HG03520 (cell line): ENCODE results near the gene FGF12.
A peak's percentile ranks its signal among the peaks of the same experiment; 100 is the strongest.

Experiments
- ATAC-seq: cut with Tn5 transposase; IDR thresholded peaks from one replicate; pipeline ENCODE4 v1.9.1; 2021; ENCODE audit warnings: mild to moderate bottlenecking, moderate library complexity; ENCODE audit not compliant: unreplicated experiment

The FGF12 gene

DNA sequence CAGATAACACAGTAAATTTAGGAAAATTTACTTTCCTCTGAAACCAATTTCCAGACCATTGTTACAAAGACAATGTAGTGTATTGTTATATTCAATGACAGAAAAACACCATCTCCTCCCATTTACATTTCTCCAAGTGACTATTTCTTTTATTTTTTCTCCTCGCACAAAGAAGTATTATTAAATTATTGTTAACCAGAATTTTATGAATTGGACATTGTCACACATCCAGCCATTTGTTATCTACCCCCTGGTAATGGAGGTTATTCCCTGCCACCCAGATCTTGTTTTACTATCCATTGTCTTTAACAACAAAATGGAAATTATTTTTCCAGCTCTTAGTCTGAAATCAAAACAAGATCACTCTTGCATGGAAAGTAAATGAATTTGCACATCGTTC is 511.3 kb downstream of the FGF12 start:
- no peak for ATAC-seq

DNA sequence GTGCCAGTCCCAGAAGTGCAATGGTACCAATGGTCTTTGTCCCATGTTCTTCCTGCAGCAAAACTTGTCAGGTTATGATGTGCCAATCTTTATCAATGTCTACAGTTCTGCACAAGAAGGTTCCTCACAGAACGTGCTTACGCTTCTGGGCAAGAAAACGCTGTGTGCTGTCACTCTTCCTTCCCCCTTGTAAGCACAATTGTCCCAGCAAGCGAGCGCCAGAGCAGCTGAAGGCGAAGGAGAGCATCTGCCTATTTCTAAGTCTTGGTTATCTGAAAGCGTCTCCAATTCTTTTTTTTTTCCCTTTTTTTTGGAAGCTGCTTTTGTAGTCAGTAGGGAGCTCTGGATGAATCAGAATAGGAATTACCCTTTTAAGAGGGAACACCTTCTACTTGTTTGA is 514.4 kb downstream of the FGF12 start:
- ATAC-seq = no peak

DNA sequence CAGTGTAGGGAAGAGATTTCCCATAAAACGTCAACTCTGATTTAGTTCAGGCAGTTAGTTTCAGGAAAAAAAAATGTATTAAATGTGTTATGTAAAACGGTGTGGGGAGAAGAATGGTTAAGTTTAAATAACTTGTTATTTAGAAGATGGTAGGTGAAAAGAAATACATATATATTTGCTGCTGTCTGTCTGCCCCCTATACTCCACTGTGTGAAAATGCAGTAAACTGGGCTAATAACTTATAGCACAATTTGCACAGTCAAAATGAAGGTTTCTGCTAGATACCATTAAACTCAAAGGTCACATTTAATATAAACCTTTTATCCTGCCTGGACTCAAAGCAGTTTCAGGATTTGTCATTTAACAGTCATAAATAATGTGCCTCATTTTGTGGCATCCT is 515.0 kb downstream of the FGF12 start:
- ATAC-seq = no peak

DNA sequence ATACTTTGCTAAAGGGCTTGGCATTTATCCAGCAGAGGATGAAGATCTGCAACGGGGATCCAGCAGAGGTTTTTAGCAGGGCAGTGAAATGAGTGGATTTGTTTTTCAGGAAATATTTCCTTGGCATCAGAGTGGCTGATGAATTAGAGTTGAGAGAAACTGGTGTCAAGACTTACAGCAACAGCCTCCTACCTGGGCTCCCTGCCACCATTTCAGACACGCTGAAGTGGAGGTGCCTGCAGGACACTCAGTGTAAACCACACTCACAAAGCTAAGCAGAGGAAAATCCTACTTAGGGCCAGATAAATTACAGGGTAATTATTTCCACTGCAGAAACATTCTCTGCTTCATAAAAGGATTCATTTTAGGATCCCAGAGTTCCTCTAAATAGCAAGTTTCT is 519.7 kb downstream of the FGF12 start:
- no peak for ATAC-seq

DNA sequence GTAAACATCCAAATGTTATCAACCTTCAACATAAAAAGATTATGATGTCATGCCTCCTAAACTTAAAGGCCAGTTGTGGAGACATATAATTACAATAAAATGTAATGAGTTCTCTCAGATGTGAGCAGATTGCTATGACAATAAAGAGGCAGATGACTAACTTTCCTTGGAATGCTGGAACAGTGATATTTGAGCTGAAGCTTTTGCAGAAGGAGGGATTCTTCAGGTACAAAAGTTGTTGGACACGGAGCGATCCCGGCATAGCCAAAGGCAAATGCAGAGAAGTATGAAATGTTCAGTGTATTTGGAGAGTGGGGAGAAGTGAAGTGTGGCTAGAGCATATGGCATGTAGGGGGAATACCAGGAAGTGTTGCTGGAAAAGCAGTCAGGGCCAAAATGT is 520.1 kb downstream of the FGF12 start:
- no peak for ATAC-seq

DNA sequence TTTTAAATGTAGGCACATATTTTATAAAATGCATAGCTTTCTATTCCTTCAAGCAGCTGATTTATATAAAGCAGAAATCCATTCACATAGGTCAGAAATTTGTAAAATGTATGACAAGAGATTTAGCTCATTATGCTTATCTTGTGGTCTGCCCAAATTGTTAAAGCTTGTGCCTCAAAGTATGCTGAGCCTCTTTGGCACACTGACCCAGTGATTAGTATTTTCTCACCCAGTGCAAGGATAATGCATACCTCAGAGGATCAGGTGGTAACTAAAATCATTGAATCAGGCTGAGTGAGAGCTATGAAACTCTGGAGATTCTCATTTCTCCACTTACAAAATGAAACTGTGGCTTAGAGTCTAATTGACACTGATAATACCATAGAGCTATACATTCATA is 533.3 kb downstream of the FGF12 start:
- no peak for ATAC-seq

DNA sequence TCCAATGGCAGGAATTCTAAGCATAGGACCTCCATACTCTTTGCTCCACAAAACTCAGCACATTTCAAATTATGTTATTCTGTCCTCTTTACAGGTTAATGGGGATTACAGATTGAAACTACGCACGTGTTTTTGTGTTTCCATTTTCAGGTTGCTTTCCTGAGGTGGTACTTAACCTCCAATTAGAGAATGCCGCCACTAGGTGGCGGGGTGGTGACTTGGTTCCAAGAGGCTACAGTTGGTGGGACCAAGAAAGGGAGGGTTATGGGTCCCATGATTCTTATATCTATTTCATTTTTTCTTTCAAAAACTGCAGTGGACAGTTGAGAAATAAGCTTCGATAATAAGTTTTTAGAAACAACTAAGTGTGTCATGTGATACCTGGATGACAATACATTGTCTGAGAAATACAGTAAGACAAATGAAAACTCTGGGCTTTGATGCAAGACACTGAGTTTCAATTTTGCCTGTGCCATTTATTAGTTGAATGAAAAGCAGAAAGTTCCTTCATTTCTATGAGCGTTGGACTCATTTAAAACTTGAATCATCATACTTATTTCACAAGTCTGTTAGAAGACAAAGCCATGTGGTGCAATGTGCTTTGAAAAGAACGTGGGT is 539.0 kb downstream of the FGF12 start:
- ATAC-seq = peak; percentile 94

DNA sequence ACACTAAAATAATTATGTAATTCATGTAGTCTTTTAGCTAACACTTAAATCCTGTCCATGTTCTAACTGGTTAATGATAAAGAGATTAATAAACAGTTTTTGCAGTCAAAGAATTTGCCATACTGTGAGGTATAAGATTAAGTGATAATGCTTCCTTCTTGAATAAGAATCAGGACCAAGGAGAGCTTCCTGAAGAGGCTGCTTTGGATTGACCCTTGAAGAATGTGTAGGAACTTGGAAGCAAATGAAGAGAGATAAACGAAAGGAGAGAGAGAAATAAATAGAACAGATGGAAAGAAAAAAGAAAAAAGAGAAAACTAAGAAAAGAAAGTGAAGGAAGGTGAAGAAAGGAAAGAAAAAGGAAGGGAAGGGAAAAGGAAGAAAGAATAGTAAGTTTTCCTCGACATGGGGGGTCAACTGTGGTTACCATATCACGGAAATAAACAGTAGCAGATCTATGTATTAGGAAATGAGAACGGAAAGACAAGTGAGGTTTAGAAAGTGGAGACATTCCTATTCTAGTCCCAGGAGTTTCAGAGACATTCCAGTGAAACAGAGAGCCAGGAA is 539.8 kb downstream of the FGF12 start:
- ATAC-seq = no peak

DNA sequence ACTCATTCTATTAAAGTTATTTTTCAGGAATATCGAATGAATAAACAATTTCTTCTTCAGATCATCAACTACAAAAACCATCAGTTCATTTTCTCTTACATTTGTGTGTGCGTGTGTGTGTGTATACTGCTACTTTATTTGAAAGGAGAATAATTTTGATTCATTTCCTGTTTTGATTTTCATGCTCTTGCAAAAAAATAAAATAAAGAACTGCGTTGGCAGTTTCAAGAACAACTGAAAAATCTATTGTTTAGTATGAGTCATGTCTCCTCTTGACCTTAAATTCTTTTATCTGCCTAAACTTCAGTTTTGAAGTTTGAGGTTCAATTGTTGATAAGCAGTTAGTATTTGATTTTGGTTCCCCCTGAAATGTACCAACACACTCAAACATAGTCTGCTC is 540.8 kb downstream of the FGF12 start:
- ATAC-seq = no peak

DNA sequence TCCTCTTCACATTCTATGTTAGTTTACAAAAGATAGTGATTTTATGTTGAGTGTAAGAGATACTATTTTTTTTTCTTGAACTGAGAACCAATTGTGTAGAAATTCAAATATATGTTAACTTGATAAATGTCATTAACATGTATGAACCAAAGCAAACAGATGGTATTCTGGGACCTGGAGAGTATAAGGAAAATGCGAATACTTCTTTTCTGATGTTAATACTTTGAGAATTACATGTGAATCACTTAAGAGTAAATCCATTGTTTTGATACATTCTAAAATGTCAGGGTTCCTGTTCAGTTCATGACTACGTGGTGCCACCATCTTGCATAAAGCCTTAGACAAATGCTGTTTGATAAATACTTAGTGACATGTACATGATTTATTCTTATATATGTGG is 541.3 kb downstream of the FGF12 start:
- no peak for ATAC-seq

DNA sequence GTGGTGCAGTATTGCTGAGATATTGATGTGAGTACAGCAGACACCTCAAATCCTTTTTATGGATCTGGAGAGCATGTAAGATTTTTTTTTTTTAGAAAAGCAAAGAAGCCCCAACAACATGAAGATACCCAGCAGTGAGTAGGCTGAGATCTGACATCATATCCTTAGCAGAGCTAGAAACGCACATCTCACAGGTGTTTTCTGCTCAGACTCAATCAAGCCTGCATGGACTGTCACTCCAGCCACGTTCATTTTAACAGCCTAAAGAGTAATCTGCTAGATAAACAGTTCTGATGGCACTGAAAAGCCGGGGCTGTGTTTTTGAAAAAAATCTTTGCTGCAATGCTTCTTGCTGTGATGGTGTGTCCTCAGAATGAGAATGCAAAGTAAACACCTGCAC is 544.2 kb downstream of the FGF12 start:
- no peak for ATAC-seq

DNA sequence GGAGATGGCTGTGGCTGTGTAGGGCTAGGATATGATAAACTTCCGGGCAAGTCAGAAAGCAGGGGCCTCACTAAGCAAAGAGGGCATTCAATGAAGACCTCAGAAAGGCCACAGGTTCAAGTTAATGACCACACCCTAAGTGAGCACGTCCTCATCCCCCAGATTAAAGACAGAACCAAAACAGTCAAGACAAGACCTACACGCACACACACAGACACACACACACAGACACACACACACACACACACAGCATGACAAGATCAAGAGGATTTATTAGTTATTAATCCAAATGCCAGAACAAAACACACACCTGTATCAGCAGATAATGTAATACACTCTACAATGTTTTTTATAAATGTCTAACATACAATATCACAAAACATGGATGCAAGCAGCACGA is 546.2 kb downstream of the FGF12 start:
- no peak for ATAC-seq

DNA sequence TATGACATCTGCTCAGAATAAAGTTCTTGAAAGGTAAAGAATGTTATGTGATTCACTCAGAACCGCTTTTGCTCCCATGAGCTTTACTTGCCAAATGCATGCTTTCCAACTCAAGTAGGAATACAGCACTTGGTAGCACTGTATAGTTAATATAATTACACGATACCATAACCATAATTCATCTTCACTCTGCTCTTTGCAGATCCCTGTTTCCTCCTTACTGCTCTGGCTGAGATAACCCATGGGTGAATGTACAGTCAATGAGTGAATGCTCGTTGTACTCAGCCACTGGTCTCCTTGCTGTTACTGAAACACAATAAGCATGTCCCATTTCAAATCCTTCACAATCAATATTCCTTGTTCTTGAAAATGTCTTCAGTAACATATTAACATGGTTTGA is 550.0 kb downstream of the FGF12 start:
- no peak for ATAC-seq

DNA sequence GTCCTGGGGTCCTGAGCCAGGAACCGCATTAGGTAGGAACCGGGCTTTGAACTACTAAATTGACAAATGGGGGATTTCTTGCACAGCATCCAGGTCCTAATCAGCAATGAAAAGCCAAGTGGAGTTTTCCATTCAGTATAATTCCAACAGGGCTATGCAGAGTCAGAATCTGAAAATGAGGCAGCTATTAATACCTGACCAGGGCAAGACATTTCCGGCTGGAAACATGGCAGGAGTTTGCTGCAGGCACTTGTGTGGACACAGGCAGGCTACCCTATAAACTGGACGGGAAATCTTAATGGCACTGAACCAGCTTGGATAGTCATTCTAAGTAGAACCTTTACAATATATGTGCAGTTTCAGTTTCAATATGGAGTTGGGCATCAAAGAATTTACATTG is 553.1 kb downstream of the FGF12 start:
- ATAC-seq = no peak

DNA sequence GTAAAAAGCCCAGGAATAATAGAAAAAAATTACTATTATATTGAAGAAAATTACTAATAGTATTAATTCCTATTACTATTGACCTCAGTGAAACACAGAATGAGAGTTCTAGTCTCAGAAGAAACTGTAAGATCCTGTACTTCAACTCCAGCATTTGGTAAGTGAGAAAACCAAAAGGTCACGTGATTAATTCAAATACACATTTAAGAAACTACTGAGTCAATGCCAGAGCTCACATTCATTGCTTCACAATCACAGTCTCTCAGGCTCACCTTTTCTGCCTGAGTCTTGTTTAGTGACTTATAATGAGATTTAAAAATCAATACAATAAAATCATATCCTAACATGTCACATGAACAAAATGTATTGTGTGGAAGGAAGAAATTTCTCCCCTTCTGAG is 556.1 kb downstream of the FGF12 start:
- ATAC-seq = no peak

DNA sequence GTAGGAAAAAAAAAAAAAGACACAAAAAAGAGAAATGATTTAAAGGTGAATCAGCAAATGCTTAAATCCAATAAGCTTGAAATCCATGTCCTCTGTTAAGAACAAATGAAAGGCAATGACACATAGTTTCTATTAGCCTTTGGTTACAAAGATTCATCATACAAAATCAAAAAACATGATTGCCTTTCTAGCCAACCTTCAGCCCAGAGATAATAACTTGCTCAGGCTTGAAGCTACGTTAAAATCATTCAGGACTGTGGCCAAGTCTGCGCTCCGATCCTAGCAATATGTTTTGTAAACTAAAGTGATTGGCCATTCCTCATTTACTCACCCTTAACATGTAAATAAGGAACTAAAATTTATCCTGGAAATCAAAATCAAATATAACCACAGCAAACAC is 556.7 kb downstream of the FGF12 start:
- no peak for ATAC-seq

DNA sequence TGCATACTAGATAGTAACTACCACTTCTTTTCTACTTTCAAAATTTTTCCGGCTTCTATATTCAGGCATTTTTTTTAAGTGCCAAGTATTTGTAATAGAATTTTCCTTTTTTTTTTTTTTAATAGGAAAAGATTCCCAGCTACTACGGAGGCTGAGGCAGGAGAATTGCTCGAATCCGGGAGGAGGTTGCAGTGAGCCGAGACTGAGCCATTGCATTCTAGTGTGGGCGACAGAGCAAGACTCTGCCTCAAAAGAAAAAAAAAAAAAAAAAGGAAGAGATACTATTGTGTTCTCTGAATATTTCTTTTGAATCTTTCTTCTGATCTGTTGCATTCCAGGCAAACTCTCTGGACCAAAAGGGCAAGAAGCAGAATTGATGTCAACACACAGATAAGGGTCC is 557.3 kb downstream of the FGF12 start:
- ATAC-seq = no peak

DNA sequence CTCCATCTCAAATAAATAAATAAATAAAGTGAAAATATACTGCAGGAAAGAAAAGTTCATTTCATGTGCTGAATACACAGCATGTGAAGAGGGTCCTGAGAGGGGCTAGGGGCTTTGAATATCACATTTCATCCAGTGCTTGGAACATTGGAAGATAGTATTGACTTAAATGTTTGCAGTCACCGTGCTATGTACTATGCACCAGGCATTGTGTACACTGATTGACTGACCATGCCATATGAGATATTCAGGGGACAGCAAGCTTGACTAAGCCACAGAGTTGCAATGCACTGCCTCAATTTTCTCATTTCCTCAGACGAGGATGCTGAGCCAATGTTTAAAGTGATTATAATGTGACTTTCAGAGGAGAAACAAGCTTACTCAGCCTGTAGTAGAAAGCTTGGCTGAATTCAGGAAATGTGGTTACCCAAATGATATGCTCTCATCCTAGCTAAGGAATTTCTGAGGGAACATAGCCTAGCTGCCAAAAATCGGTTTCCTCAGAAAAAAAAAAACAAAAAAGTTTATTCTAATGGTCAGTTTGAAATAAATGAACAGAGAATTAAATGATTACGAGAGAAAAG is 557.9 kb downstream of the FGF12 start:
- ATAC-seq = no peak

DNA sequence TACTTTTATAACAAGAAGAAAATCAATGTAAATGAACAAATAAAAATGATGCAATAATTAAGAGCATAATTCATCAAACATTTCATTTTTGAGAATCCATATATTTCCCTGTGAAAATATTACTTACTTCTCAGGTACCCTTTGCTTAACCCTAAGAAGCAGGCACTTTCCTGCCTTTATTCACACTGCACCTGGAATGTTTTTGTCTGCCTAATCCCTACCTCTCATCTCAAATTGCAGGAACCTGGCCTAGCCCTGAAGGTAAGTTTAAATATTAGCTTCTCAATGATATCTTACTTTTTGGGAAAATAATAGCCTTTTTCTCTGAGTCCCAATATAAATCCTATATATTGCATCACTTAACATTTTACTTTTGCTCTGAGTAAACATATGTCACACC is 559.1 kb downstream of the FGF12 start:
- no peak for ATAC-seq

DNA sequence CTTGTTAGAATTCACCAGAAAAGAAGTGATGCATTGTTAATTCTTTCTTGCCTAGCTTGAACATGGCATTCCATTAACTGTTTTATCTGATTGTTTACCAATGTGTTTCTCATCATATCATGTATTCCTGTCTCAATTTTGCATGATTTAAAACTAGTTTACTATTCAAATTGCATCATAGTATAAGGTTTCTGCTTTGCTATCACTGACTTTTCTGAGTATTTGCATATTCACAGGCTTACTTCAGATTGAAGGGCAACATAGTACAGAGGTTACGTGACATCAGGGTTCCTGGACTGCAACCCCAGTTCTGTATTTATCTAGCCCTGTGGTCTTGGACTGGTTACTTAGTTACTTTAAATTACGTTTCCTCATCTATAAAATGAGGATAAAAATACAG is 561.8 kb downstream of the FGF12 start:
- no peak for ATAC-seq

DNA sequence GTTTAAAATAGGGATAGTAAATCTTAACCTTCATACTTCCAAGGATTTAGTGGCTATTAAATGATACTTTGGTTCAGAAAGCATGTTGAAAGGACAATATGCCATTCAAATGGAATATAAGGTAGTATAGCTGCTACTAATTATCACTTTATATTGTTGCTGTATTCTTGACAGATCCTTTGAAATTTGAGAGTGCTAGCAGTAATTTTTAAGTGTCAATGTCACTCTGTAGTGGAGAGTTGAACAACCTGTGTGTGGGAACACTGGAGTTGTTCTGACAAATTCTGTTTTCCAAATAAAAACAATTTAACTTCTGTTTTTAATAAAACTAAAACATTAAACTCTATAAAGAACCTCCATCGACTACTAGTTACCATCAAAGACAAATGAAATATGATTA is 565.7 kb downstream of the FGF12 start:
- ATAC-seq = no peak

DNA sequence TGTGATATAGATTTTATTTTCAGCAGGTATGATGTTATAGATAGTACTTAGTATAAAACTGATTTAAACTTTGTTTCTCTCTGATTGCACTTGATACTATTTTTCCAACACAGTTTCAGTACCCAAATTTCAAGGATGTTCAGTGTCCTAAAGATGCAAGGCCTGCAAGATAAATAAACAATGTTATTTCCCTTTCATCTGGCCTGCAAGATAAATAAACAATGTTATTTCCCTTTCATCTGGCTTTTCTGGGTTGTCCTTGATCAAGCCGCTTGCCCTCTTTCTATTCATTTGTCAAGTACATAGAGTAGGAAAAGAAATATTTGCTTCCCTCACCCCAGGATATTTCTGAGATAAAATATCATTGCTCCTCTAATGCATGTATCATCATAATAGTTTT is 571.0 kb downstream of the FGF12 start:
- ATAC-seq = no peak

DNA sequence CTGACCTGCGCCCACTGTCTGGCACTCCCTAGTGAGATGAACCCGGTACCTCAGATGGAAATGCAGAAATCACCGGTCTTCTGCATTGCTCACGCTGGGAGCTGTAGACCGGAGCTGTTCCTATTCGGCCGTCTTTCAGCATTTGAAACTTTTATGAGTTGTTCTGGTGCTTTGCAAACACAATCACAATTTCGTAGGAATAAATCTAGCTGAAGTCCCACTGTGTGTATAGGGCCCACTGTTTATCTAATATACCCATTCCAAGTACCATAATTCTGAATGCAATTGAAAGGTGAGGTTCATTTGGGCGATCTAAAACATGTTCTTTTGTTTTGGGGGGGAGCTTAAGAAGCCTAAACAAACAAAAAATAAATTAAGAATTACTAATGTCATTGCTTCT is 572.1 kb downstream of the FGF12 start:
- no peak for ATAC-seq
